Activated T-cell treated with anti-CD3 and anti-CD28 coated beads, Interleukin-2, amount 50 U/mL, for 24 hours (primary cell): ENCODE measurements around the gene NTRK3.
"Not testable (repeated sequence)": the region's sequence is repeated elsewhere in the genome, so short reads cannot be mapped to it uniquely, and the experiment has no call there.

ENCODE experiments used
- DNase-seq: peaks from one replicate; pipeline ENCODE4 v3.0.0-alpha.2; 2020
- H3K27ac Mint-ChIP-seq: 2 replicates; pipeline ENCODE4 v1.8.0; 2020; ENCODE audit warnings: mild to moderate bottlenecking, mixed read lengths
- H3K27me3 Mint-ChIP-seq: 2 replicates; pipeline ENCODE4 v1.8.0; 2020; ENCODE audit warnings: mixed read lengths
- H3K36me3 Mint-ChIP-seq: 2 replicates; pipeline ENCODE4 v1.8.0; 2020; ENCODE audit warnings: low read depth, mixed read lengths
- H3K4me1 Mint-ChIP-seq: 2 replicates; pipeline ENCODE4 v1.8.0; 2020; ENCODE audit warnings: low read depth, mixed read lengths
- H3K4me3 Mint-ChIP-seq: 2 replicates; pipeline ENCODE4 v1.8.0; 2020; ENCODE audit warnings: mild to moderate bottlenecking, moderate library complexity, mixed read lengths
- H3K9me3 Mint-ChIP-seq: 2 replicates; pipeline ENCODE4 v1.8.0; 2020; ENCODE audit warnings: mixed read lengths

NTRK3 gene

DNA sequence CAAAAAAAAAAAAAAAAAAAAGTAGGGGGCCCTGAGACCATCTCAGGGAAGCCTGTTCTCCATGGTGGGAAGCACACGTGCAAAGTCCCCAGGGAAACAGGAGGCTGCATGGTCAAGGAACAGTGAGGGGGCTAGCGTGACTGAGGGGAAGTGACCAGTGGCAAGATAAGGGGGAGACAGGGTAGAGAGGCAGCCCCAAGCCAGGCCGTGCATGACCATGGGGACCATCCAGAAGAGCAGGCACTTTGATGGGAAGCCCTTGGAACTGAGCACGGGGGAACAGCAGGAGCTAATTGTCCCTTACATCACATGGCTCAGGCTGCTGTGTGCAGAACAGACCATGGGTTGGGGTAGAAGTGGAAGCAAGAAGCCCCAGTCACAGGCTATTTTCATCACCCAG is 196.2 kb downstream of the NTRK3 start:
- H3K4me3 Mint-ChIP-seq = no peak overlapping the region
- no peaks in the 10 kb centered on the region for H3K9me3 Mint-ChIP-seq
- no peaks in the 10 kb centered on the region for H3K27me3 Mint-ChIP-seq
- DNase-seq = no peak
- H3K4me1 Mint-ChIP-seq = no peaks in the 10 kb centered on the region
- H3K27ac Mint-ChIP-seq = no peak overlapping the region
- H3K36me3 Mint-ChIP-seq = no peaks in the 10 kb centered on the region

DNA sequence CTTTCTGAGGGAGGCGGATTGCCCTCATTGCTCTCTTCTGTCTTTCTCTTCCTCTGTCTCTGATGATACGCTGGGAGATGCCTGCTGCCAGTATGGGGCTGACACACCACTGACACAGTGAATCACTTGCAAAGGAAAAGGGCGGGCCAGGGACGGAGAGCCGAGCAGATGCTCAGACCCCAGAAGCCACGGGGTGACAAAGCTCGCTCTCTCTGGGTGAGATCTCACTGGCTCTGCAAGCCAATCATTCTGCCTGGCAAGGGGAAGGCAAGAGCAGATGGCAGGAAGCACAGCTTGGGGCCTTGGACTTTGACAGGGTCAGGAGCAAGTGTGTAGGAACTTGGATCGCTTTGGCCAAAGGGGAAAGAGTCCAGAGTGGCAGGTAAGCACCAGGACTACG is 198.7 kb downstream of the NTRK3 start:
- no peak overlapping the region for H3K27ac Mint-ChIP-seq
- H3K4me1 Mint-ChIP-seq = no peaks in the 10 kb centered on the region
- no peaks in the 10 kb centered on the region for H3K36me3 Mint-ChIP-seq
- no peak overlapping the region for H3K4me3 Mint-ChIP-seq
- H3K9me3 Mint-ChIP-seq = no peaks in the 10 kb centered on the region
- no peak for DNase-seq
- no peaks in the 10 kb centered on the region for H3K27me3 Mint-ChIP-seq

DNA sequence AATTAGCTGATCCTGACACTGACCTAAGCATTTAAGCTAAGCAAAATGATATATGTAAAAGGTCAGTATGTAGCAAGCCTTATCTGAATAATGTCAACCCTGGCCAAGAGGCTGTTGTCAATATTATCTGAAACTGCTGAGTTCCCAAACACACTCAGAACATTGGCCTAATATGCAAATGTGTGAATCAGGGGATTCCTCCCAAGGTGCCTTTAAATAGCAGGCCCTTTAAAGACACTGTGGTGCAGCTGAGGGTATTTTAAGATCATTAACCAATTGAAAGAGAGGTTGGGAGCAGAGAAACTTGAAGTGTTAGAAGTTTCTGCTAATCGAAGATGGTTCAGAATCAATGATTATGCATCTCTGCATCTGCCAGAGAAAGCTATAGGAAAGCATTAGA is 207.0 kb downstream of the NTRK3 start:
- Mint-ChIP-seq H3K27me3 (peaks cover 7% of the 10 kb centered on the region), H3K4me3 (no peak overlapping the region), H3K4me1 (no peaks in the 10 kb centered on the region), H3K9me3 (no peaks in the 10 kb centered on the region), H3K27ac (no peak overlapping the region), H3K36me3 (no peaks in the 10 kb centered on the region)
- no peak for DNase-seq

DNA sequence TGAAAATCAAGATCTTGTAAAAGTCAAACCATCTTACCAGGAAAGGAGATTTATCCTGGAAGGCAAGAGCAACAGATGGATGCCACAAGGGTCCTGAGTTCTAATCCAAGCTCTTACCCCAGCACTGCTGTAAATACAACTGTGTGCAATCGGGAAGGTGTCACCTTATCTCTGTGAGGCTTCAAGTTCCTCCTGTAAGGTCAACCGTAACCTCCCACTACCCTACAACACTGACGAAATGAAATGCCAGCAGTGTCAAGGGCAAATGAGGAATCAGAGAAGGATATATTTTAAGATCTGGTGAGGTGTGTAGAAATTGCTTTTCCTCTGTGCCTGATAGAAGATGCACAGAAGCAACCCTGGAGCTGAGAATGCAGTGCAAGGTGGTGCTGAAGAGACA is 207.8 kb downstream of the NTRK3 start:
- H3K9me3 Mint-ChIP-seq = no peaks in the 10 kb centered on the region
- H3K27me3 Mint-ChIP-seq = peaks cover 7% of the 10 kb centered on the region
- H3K27ac Mint-ChIP-seq = no peak overlapping the region
- no peaks in the 10 kb centered on the region for H3K36me3 Mint-ChIP-seq
- H3K4me1 Mint-ChIP-seq = no peaks in the 10 kb centered on the region
- no peak overlapping the region for H3K4me3 Mint-ChIP-seq
- no peak for DNase-seq

DNA sequence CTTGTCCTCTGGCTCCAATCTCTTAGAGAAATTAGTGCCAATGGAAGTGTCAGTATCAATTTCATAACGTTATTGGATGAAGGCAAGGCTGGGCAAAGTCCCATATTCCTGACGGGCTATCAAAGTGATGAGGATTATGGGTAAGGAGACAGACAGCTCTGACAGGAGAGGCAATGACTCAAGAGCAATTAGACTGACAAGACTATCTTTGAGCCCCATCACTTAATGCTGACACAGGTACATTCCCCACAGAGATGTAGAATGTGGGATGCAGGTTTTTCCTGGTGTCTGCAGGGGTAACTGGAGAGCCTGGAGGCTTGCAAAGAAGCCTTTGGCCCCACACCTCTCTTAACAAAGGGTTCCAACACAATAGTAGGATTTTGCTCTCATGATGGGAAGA is 208.3 kb downstream of the NTRK3 start:
- peaks cover 7% of the 10 kb centered on the region for H3K27me3 Mint-ChIP-seq
- H3K4me1 Mint-ChIP-seq = no peaks in the 10 kb centered on the region
- no peak for DNase-seq
- no peak overlapping the region for H3K4me3 Mint-ChIP-seq
- H3K36me3 Mint-ChIP-seq = no peaks in the 10 kb centered on the region
- no peak overlapping the region for H3K27ac Mint-ChIP-seq
- H3K9me3 Mint-ChIP-seq = no peaks in the 10 kb centered on the region

DNA sequence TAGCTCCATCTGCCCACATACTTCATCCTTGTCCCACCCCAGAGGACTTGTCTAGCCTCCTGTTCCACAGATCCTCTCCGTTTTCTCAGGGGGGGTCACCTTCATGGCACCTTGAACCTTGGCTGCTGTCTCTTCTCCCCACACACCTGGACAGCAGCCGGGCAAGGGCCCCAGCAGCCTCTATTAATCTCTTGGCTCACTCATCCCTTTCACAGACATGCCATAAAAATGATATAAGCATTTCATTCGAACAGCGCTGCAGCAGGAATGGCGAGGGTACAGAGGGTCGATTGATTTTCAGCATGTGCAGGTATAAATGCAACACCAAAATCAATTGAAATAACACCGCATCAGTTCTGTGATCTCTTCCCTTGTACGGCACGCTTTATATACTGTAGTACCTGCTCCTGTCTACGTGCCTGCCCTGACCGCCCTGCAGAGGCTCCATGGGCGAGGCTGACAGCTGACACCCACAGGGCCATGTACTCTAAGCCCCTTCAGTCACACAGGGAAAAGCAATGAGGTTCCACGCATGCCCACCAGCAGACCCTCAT is 209.9 kb downstream of the NTRK3 start:
- DNase-seq = no peak
- no peak overlapping the region for H3K4me3 Mint-ChIP-seq
- no peaks in the 10 kb centered on the region for H3K4me1 Mint-ChIP-seq
- H3K27me3 Mint-ChIP-seq = peaks cover 7% of the 10 kb centered on the region
- H3K36me3 Mint-ChIP-seq = no peaks in the 10 kb centered on the region
- no peaks in the 10 kb centered on the region for H3K9me3 Mint-ChIP-seq
- H3K27ac Mint-ChIP-seq = no peak overlapping the region

DNA sequence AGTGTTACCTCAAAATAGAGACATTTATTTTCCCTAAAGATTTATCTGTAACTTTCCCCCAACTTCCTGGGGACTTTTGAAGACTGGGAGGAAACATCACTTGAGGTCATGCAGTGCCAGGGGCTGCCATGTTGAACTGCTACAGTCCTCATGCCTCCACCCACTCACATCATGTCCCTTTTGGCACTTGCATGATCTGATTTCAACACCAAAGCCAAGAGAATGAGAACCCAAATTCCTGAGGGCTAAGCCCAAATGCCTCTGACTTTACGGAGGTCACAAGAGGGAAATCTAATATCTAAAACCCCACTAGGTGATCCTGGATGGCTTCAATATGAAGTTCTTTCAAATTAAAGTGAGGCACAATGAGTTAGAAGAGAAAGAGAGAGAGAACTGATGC is 213.1 kb downstream of the NTRK3 start:
- Mint-ChIP-seq H3K36me3 (no peaks in the 10 kb centered on the region), H3K4me1 (no peaks in the 10 kb centered on the region), H3K27ac (no peak overlapping the region), H3K27me3 (peaks cover 5% of the 10 kb centered on the region), H3K4me3 (no peak overlapping the region), H3K9me3 (no peaks in the 10 kb centered on the region)
- no peak for DNase-seq

DNA sequence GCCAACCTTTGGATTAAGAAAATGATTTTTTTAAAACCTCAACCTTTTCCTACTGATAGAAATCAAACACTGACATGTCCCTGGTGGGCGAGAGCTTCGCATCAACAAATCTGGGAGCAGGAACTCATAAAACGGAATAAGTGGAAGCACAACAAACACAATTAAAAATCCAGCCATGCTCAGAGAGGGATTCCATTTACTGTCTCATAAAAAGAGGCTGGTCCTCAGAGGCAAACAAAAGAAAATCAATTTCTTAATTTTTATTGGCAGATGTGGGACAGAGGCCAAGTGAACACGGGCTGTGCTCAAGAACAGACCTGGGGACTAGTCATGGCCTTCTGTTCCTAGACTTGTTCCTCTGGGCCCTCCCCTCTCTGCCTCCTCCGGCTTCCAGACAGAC is 214.5 kb downstream of the NTRK3 start:
- H3K27me3 Mint-ChIP-seq = peaks cover 16% of the 10 kb centered on the region
- H3K4me1 Mint-ChIP-seq = no peaks in the 10 kb centered on the region
- H3K9me3 Mint-ChIP-seq = no peaks in the 10 kb centered on the region
- no peak overlapping the region for H3K4me3 Mint-ChIP-seq
- no peak overlapping the region for H3K27ac Mint-ChIP-seq
- no peak for DNase-seq
- no peaks in the 10 kb centered on the region for H3K36me3 Mint-ChIP-seq

DNA sequence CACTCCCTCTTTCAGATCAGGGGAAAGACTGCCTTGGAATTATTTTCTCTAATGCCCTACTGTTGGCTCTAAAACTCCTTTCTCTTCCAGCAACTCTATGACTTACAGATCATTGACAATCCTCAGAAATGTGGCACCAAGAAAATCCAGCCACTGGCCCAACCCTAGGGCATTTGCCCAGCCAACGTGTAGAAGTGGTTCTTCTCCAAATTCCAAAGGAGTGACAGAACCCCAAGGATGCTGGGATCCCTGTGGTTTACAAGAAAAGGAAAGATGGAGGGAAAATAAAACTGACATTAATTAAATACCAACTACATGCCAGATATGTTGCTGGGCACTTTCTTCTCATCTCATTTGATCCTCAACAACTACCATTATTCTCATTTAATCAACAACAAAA is 216.0 kb downstream of the NTRK3 start:
- Mint-ChIP-seq H3K9me3 (no peaks in the 10 kb centered on the region), H3K4me1 (peaks cover 3% of the 10 kb centered on the region), H3K27me3 (peaks cover 30% of the 10 kb centered on the region), H3K27ac (no peak overlapping the region), H3K4me3 (no peak overlapping the region), H3K36me3 (no peaks in the 10 kb centered on the region)
- no peak for DNase-seq

DNA sequence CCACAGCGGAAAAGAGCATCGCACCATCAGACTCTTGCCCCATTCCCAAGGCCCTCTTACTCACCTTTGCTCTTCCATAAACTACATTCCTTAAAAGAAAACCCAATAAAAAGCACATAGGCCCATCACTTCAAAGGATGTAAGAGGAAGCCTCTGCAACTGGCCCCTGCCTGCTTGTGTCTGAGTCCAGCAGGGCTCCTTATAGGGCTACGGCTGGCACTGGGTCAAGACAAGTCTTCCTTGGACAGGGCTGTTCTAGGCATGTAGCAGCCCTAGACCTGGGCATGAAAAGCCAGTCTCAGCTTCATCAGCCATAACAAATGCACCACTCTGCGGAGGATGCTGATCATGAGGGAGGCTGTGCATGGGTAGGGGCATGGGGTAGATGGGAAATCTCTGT is 218.3 kb downstream of the NTRK3 start:
- Mint-ChIP-seq H3K9me3 (no peaks in the 10 kb centered on the region), H3K27me3 (peaks cover 37% of the 10 kb centered on the region), H3K4me1 (peaks cover 3% of the 10 kb centered on the region), H3K27ac (no peak overlapping the region), H3K4me3 (no peak overlapping the region), H3K36me3 (no peaks in the 10 kb centered on the region)
- DNase-seq = no peak

DNA sequence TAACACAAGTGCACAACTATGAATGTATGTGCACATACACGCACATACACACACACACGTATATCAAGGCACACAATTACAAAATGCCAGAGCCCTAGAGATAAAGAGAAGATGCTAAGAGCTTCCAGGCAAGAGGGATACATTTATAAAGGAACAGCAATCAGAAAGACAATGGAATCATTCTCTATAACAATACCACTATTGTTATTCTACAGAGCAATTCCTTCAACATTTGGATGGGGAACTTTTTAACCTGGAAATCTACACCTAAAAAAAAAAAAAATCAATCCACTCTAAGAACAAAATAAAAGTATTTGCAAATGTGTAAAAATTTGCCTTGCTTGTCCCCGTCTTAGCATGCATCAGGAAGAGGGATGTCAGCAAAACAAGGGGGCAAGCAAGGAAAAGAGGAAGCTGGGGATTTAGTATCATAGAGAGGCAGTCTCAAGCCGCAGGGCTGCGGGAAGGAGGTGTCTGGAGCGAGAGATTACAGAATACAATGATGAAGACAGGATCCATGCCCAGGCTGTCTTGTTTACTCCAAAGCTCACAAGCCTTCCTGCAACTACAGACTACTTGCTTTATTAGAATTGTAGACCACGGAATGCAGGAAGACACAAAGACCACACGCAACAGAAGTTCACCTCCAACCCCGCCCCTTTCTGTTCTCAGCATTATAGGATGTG is 220.2 kb downstream of the NTRK3 start:
- Mint-ChIP-seq H3K9me3 (no peaks in the 10 kb centered on the region), H3K27me3 (peaks cover 42% of the 10 kb centered on the region), H3K27ac (no peak overlapping the region), H3K4me1 (peaks cover 3% of the 10 kb centered on the region), H3K4me3 (no peak overlapping the region), H3K36me3 (no peaks in the 10 kb centered on the region)
- no peak for DNase-seq

DNA sequence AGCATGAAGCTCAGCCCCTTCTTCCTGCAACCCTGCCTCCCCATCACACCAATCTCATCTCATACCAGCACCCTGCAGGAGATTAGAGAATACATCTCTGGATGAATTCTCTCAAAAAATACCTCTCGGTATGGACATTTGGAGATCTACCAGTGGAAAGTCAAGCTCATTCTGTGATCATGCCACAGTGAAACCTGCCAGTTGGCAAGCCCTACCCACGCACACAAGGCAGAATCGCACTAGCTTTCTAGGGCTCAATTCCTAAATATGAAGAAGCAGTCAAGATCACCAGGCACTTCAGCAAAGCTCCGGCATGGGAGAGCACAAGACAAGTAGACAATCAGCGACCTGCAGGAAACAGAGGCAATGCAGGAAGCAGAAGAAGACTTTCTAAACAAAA is 221.2 kb downstream of the NTRK3 start:
- no peaks in the 10 kb centered on the region for H3K36me3 Mint-ChIP-seq
- H3K27me3 Mint-ChIP-seq = peaks cover 44% of the 10 kb centered on the region
- no peak for DNase-seq
- peaks cover 3% of the 10 kb centered on the region for H3K4me1 Mint-ChIP-seq
- H3K9me3 Mint-ChIP-seq = no peaks in the 10 kb centered on the region
- H3K4me3 Mint-ChIP-seq = no peak overlapping the region
- H3K27ac Mint-ChIP-seq = no peak overlapping the region

DNA sequence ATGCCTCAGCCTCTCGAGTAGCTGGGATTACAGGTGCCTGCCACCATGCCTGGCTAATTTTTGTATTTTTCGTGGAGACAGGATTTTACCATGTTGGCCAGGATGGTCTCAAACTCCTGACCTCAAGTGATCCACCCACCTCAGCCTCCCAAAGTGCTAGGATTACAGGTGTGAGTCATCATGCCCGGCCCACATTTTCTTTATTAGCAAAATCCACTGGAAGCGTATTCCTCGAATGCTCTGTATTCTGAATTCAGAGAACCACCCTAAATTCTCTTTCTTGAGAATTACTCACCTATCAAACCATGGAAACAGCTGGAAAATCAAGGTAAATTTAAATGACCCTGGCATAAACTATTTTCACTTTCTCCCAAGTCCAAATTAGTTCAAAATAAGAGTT is 223.1 kb downstream of the NTRK3 start:
- H3K27ac Mint-ChIP-seq, H3K4me3 Mint-ChIP-seq, DNase-seq, H3K9me3 Mint-ChIP-seq, H3K4me1 Mint-ChIP-seq, H3K36me3 Mint-ChIP-seq: not testable (repeated sequence)
- peaks cover 40% of the 10 kb centered on the region for H3K27me3 Mint-ChIP-seq

DNA sequence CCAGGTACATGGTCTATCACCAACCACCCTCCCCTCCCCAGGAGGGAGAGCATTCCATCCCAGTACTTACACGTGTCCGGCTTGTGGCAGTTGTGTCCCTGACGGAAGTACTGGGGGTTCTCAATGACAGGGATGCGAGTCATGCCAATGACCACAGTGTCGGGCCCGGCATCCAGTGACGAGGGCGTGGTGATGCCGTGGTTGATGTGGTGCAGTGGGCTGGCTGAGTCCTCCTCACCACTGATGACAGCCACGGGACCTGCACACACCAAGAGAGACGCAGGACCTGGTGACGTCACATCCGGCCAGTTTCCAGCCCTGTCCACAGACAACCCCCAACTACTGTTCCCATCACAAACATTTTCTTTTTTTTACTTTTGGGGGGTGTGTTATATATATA is 223.8 kb downstream of the NTRK3 start:
- DNase-seq = no peak
- no peaks in the 10 kb centered on the region for H3K36me3 Mint-ChIP-seq
- H3K27me3 Mint-ChIP-seq = peaks cover 37% of the 10 kb centered on the region
- H3K4me3 Mint-ChIP-seq = no peak overlapping the region
- no peaks in the 10 kb centered on the region for H3K9me3 Mint-ChIP-seq
- no peak overlapping the region for H3K27ac Mint-ChIP-seq
- H3K4me1 Mint-ChIP-seq = peaks cover 3% of the 10 kb centered on the region

DNA sequence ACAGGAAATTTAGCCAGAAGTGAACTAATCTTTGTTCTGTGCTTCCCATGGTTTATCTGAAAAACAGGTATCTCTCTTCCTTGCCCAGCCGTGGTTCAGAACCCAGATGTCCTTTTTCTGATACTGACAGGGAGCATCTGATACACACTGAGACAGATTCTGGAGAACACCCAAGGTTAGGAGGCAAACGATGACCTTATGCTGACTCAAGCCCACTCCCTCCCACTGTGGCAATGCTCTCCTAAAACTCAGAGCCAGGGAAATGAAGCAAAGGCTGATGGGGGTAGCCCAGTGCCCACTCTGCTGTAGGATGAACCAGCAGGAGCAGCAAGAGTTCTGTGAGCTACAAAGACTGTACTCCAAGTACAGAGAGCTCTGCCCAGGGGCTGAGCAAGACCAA is 225.1 kb downstream of the NTRK3 start:
- Mint-ChIP-seq H3K4me1 (peaks cover under 1% of the 10 kb centered on the region), H3K27me3 (peaks cover 26% of the 10 kb centered on the region), H3K27ac (no peak overlapping the region), H3K9me3 (no peaks in the 10 kb centered on the region), H3K36me3 (no peaks in the 10 kb centered on the region), H3K4me3 (no peak overlapping the region)
- no peak for DNase-seq

DNA sequence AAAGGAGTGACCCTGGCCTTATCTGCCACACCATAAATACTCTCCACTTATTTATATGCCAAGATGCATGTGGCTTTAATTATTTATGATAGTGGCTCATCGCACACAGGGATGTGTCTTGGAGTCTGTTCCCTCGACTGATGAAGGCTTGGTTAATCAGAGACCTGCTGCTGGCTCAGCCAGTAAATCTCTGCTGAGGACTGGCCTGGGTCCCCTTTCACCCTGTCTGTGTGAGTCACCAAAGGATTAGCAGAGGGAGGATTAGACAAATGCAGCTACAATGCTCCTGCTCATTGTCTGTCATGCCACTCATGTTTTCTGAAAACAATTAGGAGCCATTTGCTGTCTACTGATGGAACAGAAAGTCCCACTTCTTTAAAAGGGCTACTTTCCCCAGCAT is 226.8 kb downstream of the NTRK3 start:
- Mint-ChIP-seq H3K36me3 (no peaks in the 10 kb centered on the region), H3K27me3 (peaks cover 13% of the 10 kb centered on the region), H3K27ac (no peak overlapping the region), H3K9me3 (no peaks in the 10 kb centered on the region), H3K4me1 (no peaks in the 10 kb centered on the region), H3K4me3 (no peak overlapping the region)
- no peak for DNase-seq
